ENCODE data around the gene AACS.

- TF ChIP-seq, protein P1, sequence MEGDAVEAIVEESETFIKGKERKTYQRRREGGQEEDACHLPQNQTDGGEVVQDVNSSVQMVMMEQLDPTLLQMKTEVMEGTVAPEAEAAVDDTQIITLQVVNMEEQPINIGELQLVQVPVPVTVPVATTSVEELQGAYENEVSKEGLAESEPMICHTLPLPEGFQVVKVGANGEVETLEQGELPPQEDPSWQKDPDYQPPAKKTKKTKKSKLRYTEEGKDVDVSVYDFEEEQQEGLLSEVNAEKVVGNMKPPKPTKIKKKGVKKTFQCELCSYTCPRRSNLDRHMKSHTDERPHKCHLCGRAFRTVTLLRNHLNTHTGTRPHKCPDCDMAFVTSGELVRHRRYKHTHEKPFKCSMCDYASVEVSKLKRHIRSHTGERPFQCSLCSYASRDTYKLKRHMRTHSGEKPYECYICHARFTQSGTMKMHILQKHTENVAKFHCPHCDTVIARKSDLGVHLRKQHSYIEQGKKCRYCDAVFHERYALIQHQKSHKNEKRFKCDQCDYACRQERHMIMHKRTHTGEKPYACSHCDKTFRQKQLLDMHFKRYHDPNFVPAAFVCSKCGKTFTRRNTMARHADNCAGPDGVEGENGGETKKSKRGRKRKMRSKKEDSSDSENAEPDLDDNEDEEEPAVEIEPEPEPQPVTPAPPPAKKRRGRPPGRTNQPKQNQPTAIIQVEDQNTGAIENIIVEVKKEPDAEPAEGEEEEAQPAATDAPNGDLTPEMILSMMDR (IDR thresholded peaks at IDR 0.05): no peak
- TF ChIP-seq POLR2A (IDR thresholded peaks at IDR 0.05) (no peak), POLR2AphosphoS5 (IDR thresholded peaks at IDR 0.05) (no peak)
Observed at GRCh38 chr12:125129591-125130255, 64.5 kb downstream of the AACS start.
